C4-2B (cell line): ENCODE results near the gene SLC39A8.
"Not testable (repeated sequence)": the region's sequence is repeated elsewhere in the genome, so short reads cannot be mapped to it uniquely, and the experiment has no call there.

ENCODE experiments used
- H3K27ac ChIP-seq: fragments of 450-650 bp; 2 replicates; pipeline ENCODE4 v1.5.1; 2017
- CTCF ChIP-seq: fragments of 450-650 bp; conservative IDR thresholded peaks from 2 replicates; pipeline ENCODE4 v1.5.1; 2017; ENCODE audit warnings: mild to moderate bottlenecking
- ZFX ChIP-seq: fragments of 450-650 bp; IDR thresholded peaks from 2 replicates; pipeline ENCODE4 v1.6.1; 2017

The SLC39A8 gene

GRCh38 chr4:102362922-102363432, 17.7 kb upstream of the SLC39A8 start:
- TF ChIP-seq ZFX (no peak), CTCF (no peak)
- no peak overlapping the region for H3K27ac ChIP-seq

- H3K27ac ChIP-seq = no peak overlapping the region
- TF ChIP-seq ZFX (no peak), CTCF (no peak)
These were observed 12.8 kb upstream of the SLC39A8 start for GRCh38 chr4:102358128-102358527.

- H3K27ac ChIP-seq = not testable (repeated sequence)
These were observed 12.4 kb upstream of the SLC39A8 start for GRCh38 chr4:102357637-102358036.

GRCh38 chr4:102356562-102357202, 11.4 kb upstream of the SLC39A8 start:
- no peak overlapping the region for H3K27ac ChIP-seq

GRCh38 chr4:102355748-102356147, 10.5 kb upstream of the SLC39A8 start:
- TF ChIP-seq CTCF (no peak), ZFX (no peak)
- no peak overlapping the region for H3K27ac ChIP-seq

More at GRCh38 chr4:102356562-102357202, 11.4 kb upstream of the SLC39A8 start:
- TF ChIP-seq ZFX (no peak), CTCF (no peak)

- TF ChIP-seq ZFX (no peak), CTCF (no peak)
- H3K27ac ChIP-seq = no peak overlapping the region
These were observed 9.6 kb upstream of the SLC39A8 start for GRCh38 chr4:102354671-102355454.

GRCh38 chr4:102352781-102353180, 7.5 kb upstream of the SLC39A8 start:
- H3K27ac ChIP-seq = no peak overlapping the region
- TF ChIP-seq CTCF (no peak), ZFX (no peak)
